ENCODE results near the gene CNTROB. TPM values are rescaled to one million over a fixed set of nuclear protein-coding genes. Genes with fewer than 3 reads are reported as not detected.

The CNTROB gene
- total and polyA plus RNA-seq, 10 of the 15 experiments (the other 5 are each of a cell fraction or from before 2014, with no cell fraction given), result 2.0 to 36.2 (median 28.2) TPM

GRCh38 chr17:7982173-7982572 is 50.2 kb downstream of the CNTROB start (continued):
- TF ChIP-seq, protein P1, sequence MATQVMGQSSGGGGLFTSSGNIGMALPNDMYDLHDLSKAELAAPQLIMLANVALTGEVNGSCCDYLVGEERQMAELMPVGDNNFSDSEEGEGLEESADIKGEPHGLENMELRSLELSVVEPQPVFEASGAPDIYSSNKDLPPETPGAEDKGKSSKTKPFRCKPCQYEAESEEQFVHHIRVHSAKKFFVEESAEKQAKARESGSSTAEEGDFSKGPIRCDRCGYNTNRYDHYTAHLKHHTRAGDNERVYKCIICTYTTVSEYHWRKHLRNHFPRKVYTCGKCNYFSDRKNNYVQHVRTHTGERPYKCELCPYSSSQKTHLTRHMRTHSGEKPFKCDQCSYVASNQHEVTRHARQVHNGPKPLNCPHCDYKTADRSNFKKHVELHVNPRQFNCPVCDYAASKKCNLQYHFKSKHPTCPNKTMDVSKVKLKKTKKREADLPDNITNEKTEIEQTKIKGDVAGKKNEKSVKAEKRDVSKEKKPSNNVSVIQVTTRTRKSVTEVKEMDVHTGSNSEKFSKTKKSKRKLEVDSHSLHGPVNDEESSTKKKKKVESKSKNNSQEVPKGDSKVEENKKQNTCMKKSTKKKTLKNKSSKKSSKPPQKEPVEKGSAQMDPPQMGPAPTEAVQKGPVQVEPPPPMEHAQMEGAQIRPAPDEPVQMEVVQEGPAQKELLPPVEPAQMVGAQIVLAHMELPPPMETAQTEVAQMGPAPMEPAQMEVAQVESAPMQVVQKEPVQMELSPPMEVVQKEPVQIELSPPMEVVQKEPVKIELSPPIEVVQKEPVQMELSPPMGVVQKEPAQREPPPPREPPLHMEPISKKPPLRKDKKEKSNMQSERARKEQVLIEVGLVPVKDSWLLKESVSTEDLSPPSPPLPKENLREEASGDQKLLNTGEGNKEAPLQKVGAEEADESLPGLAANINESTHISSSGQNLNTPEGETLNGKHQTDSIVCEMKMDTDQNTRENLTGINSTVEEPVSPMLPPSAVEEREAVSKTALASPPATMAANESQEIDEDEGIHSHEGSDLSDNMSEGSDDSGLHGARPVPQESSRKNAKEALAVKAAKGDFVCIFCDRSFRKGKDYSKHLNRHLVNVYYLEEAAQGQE (IDR thresholded peaks at IDR 0.05; ENCODE audit: low read depth, low read length), result no peak
- TF ChIP-seq BCL11A (IDR thresholded peaks at IDR 0.05; ENCODE audit: low read depth, low read length), result no peak
- TF ChIP-seq MYB (IDR thresholded peaks at IDR 0.05; ENCODE audit: borderline replicate concordance, low read depth, low read length), result no peak
- TF ChIP-seq PBX3 (IDR thresholded peaks at IDR 0.05; ENCODE audit: insufficient replicate concordance, low read depth, low read length), result no peak
- no peak for TF ChIP-seq TCF7 (IDR thresholded peaks at IDR 0.05; ENCODE audit: borderline replicate concordance)
- TF ChIP-seq POLR2AphosphoS5 (IDR thresholded peaks at IDR 0.05; ENCODE audit: low read length), result no peak
- TF ChIP-seq RELA (IDR thresholded peaks at IDR 0.05; ENCODE audit: borderline replicate concordance, partially characterized antibody), result no peak

GRCh38 chr17:7982666-7983065 is 50.7 kb downstream of the CNTROB start:
- ChIA-PET POLR2A (interaction anchor here (0.6 kb wide), 1 partner anchor 117 kb away, joined by 6 read pairs; no protein-coding TSS in a partner anchor), SMC1A (ENCODE audit: uncharacterized antibody, unreplicated experiment) (interaction anchor here (0.6 to 3.0 kb wide), 12 partner anchors 37 to 239 kb away, joined by 3 to 16 read pairs (median 4); partner anchors contain the start of genes CNTROB and TRAPPC1), RAD21 (ENCODE audit: unreplicated experiment) (interaction anchor here (0.6 to 2.5 kb wide), 10 partner anchors 50 to 285 kb away, joined by 3 to 16 read pairs (median 5); partner anchors contain the start of genes CNTROB, NAA38, RNF227 and TRAPPC1), CTCF (interaction anchor here (0.6 to 16.8 kb wide), 18 partner anchors 10 to 252 kb away, joined by 3 to 308 read pairs (median 5); partner anchors contain the start of genes CNTROB, CYB5D1, KCNAB3 and KDM6B)
- Histone ChIP-seq H3K27me3 (replicated peaks in 1 of 2; ENCODE audit: control insufficient read depth in 2 of 2, insufficient read depth in 2 of 2, low read length in 1 of 2) (peaks cover 0 to 5% of the 10 kb centered on the region in 2 experiments; a peak in 1 of 4 replicates), H3K79me2 (ENCODE audit: control insufficient read depth, insufficient read depth, low read length) (no peaks in the 10 kb centered on the region), H3K27ac (ENCODE audit: control insufficient read depth, insufficient read depth) (no peak overlapping the region), H4K20me1 (ENCODE audit: control insufficient read depth, insufficient read depth) (no peaks in the 10 kb centered on the region), H3K9ac (ENCODE audit: control insufficient read depth, insufficient read depth, low read length) (no peak overlapping the region), H3K36me3 (ENCODE audit: control insufficient read depth in 2 of 2, insufficient read depth in 2 of 2, low read length in 1 of 2) (no peaks in the 10 kb centered on the region), H3K4me3 (no peak overlapping the region), H3K4me2 (ENCODE audit: control insufficient read depth, insufficient read depth) (no peak overlapping the region), H3K9me3 (replicated peaks; ENCODE audit: control insufficient read depth, insufficient read depth, low read length) (no peaks in the 10 kb centered on the region), H2AFZ (ENCODE audit: control insufficient read depth, low read depth, low read length) (no peak overlapping the region), H3K4me1 (ENCODE audit: control insufficient read depth, insufficient read depth, low read length) (no peaks in the 10 kb centered on the region)
- no TSS peak for BruUV-seq (replicated peaks)
- FAIRE-seq, result no peak
- DNase-seq (ENCODE audit: low read depth, low spot score), result no peak
- in situ Hi-C loops (cut with MboI) (no loop called here), intact Hi-C loops (cut with micrococcal nuclease; ENCODE audit: unreplicated experiment) (no loop called here)
- 59% methylated on average over 6 of the region's 6 CpGs for WGBS (ENCODE audit: insufficient coverage, insufficient replicate concordance, low lambda C conversion rate, missing lambda C conversion rate)
- ATAC-seq, result no peak
- peak; percentile 35; the same call in 1 of the 2 replicates for TF ChIP-seq SMC3 (IDR thresholded peaks at IDR 0.05; ENCODE audit: borderline replicate concordance, low read length)
- TF ChIP-seq SREBF1 (IDR thresholded peaks at IDR 0.05; ENCODE audit: low read length), result no peak
- TF ChIP-seq ZNF207 (IDR thresholded peaks at IDR 0.05; ENCODE audit: borderline replicate concordance), result no peak
- TF ChIP-seq, protein P2, sequence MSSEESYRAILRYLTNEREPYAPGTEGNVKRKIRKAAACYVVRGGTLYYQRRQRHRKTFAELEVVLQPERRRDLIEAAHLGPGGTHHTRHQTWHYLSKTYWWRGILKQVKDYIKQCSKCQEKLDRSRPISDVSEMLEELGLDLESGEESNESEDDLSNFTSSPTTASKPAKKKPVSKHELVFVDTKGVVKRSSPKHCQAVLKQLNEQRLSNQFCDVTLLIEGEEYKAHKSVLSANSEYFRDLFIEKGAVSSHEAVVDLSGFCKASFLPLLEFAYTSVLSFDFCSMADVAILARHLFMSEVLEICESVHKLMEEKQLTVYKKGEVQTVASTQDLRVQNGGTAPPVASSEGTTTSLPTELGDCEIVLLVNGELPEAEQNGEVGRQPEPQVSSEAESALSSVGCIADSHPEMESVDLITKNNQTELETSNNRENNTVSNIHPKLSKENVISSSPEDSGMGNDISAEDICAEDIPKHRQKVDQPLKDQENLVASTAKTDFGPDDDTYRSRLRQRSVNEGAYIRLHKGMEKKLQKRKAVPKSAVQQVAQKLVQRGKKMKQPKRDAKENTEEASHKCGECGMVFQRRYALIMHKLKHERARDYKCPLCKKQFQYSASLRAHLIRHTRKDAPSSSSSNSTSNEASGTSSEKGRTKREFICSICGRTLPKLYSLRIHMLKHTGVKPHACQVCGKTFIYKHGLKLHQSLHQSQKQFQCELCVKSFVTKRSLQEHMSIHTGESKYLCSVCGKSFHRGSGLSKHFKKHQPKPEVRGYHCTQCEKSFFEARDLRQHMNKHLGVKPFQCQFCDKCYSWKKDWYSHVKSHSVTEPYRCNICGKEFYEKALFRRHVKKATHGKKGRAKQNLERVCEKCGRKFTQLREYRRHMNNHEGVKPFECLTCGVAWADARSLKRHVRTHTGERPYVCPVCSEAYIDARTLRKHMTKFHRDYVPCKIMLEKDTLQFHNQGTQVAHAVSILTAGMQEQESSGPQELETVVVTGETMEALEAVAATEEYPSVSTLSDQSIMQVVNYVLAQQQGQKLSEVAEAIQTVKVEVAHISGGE (CRISPR knock-in tag; IDR thresholded peaks at IDR 0.05), result no peak
- peak; percentile 41; the same call in 1 of the 2 replicates for TF ChIP-seq RAD21 (IDR thresholded peaks at IDR 0.05; ENCODE audit: insufficient read depth, low read depth, low read length)
